Heart left ventricle (tissue), 16 donors: ENCODE results near the gene TMED8. TPM values are rescaled to one million over a fixed set of nuclear protein-coding genes. Genes with fewer than 3 reads are reported as not detected.

Experiments used
- ATAC-seq, 4 donors: fragments of 200-7000 bp; cut with Tn5 transposase; one replicate each; pipeline ENCODE4 v1.9.1; 2020 to 2022; ENCODE audit warnings: moderate library complexity in 4 of 4, mild to moderate bottlenecking in 3 of 4, moderate number of reproducible peaks in 1 of 4
- DNase-seq, 5 donors: peaks; one replicate each; pipeline ENCODE4 v3.0.0-alpha.2; 2020
- H3K27ac ChIP-seq, 12 donors: fragments of 200-600 bp; sonication (generic) in 4 of 12; one replicate each; pipeline versions ENCODE4 v1.5.0 to v1.8.0; 2016 to 2022; ENCODE audit warnings: mild to moderate bottlenecking in 2 of 12
- H3K27me3 ChIP-seq, 9 donors: fragments of 200-600 bp; sonication (generic) in 2 of 9; one replicate each; pipeline versions ENCODE4 v1.5.1 to v1.8.0; 2016 to 2022; ENCODE audit warnings: mild to moderate bottlenecking in 3 of 9
- H3K36me3 ChIP-seq, 9 donors: fragments of 200-600 bp; sonication (generic) in 2 of 9; one replicate each; pipeline versions ENCODE4 v1.5.0 to v1.8.0; 2018 to 2022; ENCODE audit warnings: mild to moderate bottlenecking in 2 of 9
- H3K4me1 ChIP-seq, 12 donors: fragments of 200-600 bp; sonication (generic) in 4 of 12; one replicate each; pipeline versions ENCODE4 v1.5.0 to v1.8.0; 2016 to 2022; ENCODE audit warnings: mild to moderate bottlenecking in 3 of 12
- H3K4me3 ChIP-seq, 12 donors: fragments of 200-600 bp; sonication (generic) in 4 of 12; one replicate each; pipeline versions ENCODE4 v1.5.0 to v1.8.0; 2017 to 2022; ENCODE audit warnings: mild to moderate bottlenecking in 9 of 12, moderate library complexity in 4 of 12
- H3K9me3 ChIP-seq, 12 donors: fragments of 200-600 bp; sonication (generic) in 4 of 12; one replicate each; pipeline versions ENCODE4 v1.5.0 to v1.8.0; 2016 to 2022; ENCODE audit warnings: mild to moderate bottlenecking in 1 of 12
- CTCF ChIP-seq, 12 donors: fragments of 200-600 bp; sonication (generic) in 4 of 12; IDR thresholded peaks; one replicate each; pipeline versions ENCODE4 v1.5.0 to v1.8.0; 2018 to 2022; ENCODE audit warnings: antibody characterized with exemption in 12 of 12, mild to moderate bottlenecking in 5 of 12
- POLR2A ChIP-seq, 2 donors: fragments of 450-650 bp; IDR thresholded peaks; one replicate each; pipeline ENCODE4 v1.6.1; 2017; ENCODE audit warnings: antibody characterized with exemption in 2 of 2, mild to moderate bottlenecking in 2 of 2, moderate library complexity in 2 of 2
- WGBS, 4 donors: extraction: QIAGEN DNeasy Blood & Tissue Kit in 2 of 4; methylation state at CpG; one replicate each; pipeline versions ENCODE4 v1.1.5 to v1.1.7; 2013 to 2018; 5-methylcytosine and 5-hydroxymethylcytosine counted together
- intact Hi-C, 10 donors: fragments of 100-400 bp; cut with DNase I; formaldehyde crosslinking; loops; one replicate each; pipeline versions ENCODE4 v1.11.1 to v1.14.2; 2022
- polyA plus RNA-seq, 2 donors: library from polyadenylated mRNA; stranded (reverse); fragments of 200-250 nt; gene quantifications; one replicate each; pipeline ENCODE4 v1.2.3, GENCODE V29; 2013
- total RNA-seq, 9 donors: library from RNA; depleted of rRNA in 2 of 9; stranded (reverse); fragments of >200 nt in 2 of 9; fragmentation: NEBNext Ultra II Directional in 3 of 9; extraction: Animal tissue kit (Norgen Biotek cat#: 25700) in 3 of 9; gene quantifications; one replicate each; pipeline versions ENCODE4 v1.1.0 to v1.2.4, GENCODE V29; 2016 to 2023
- donor health status: ischemic (EF 13 %, LVEDD 7.1; RV severe dilation, severe dysfunction).
- donor health status: healthy with polysubstance abuse.
- donor health status: DM: no; HTN: yes; CAD: no.
- donor health status: DM: no; HTN: no; CAD: no.
- donor health status: ischemic (EF 25% LVEDD 6.9; RV normal size, moderate dysfunction).
- donor health status: ischemic (EF 25% LVEDD 5.7; RV mildly dilated, moderate dysfunction).
- donor health status: healthy.
- donor health status: DM: yes; HTN: yes; CAD: no.
- donor health status: ischemic (EF 35%, LVEDD 5.7; RV mildly dilated, moderate dysfunction).
- donor health status: nonischemic (EF 11% LVEDD 7.7; RV severe dilation, severe dysfunction).
- donor health status: DM: yes; HTN: yes; CAD: no.
- donor health status: PGD.
- donor health status: ischemic (EF 29% LVEDD 5.4; RV normal size, mild dysfunction).
- donor health status: nonischemic (EF 23%, LVEDD 6.1; RV moderate dilation, normal function).

TMED8 gene
- total and polyA plus RNA-seq, 11 donors = 1.5 to 9.5 (median 7.1) TPM

GRCh38 chr14:77403768-77404167 is 26.9 kb upstream of the TMED8 start:
- no peaks in the 10 kb centered on the region for H3K36me3 ChIP-seq
- H3K4me3 ChIP-seq = no peak overlapping the region
- no peaks in the 10 kb centered on the region for H3K9me3 ChIP-seq
- ATAC-seq (no peak), DNase-seq (no peak)
- no peak for TF ChIP-seq POLR2A (IDR thresholded peaks at IDR 0.05)
- no peak for TF ChIP-seq CTCF (IDR thresholded peaks at IDR 0.05)
- no peak overlapping the region for H3K27ac ChIP-seq
- intact Hi-C loops = no loop called here
- peaks cover 0 to 18% (median 0%) of the 10 kb centered on the region in 12 donors for H3K4me1 ChIP-seq
- no peaks in the 10 kb centered on the region for H3K27me3 ChIP-seq
- 81 to 88% (median 85%) methylated on average over 3 of the region's 3 CpGs for WGBS, 4 donors

- DNase-seq (no peak), ATAC-seq (no peak)
- Histone ChIP-seq H3K4me1 (no peaks in the 10 kb centered on the region), H3K27ac (no peak overlapping the region), H3K36me3 (no peaks in the 10 kb centered on the region), H3K4me3 (no peak overlapping the region), H3K9me3 (peaks cover 0 to 3% (median 0%) of the 10 kb centered on the region in 12 donors), H3K27me3 (no peaks in the 10 kb centered on the region)
- TF ChIP-seq CTCF (IDR thresholded peaks at IDR 0.05) = no peak
- TF ChIP-seq POLR2A (IDR thresholded peaks at IDR 0.05) = no peak
- intact Hi-C loops = no loop called here
- WGBS, 4 donors = 73 to 89% (median 82%) methylated on average over 6 of the region's 6 CpGs
These were observed 23.3 kb upstream of the TMED8 start for GRCh38 chr14:77400216-77400615.

GRCh38 chr14:77390188-77390587 is 13.3 kb upstream of the TMED8 start:
- DNase-seq = no peak
- Histone ChIP-seq H3K4me3 (no peak overlapping the region), H3K27ac (no peak overlapping the region), H3K27me3 (no peaks in the 10 kb centered on the region), H3K4me1 (no peaks in the 10 kb centered on the region), H3K36me3 (no peaks in the 10 kb centered on the region), H3K9me3 (no peaks in the 10 kb centered on the region)
- ATAC-seq = no peak
- no peak for TF ChIP-seq CTCF (IDR thresholded peaks at IDR 0.05)
- intact Hi-C loops = no loop called here
- 91 to 96% (median 95%) methylated on average over 4 of the region's 4 CpGs for WGBS, 4 donors

GRCh38 chr14:77378701-77379100 is 1.8 kb upstream of the TMED8 start:
- DNase-seq (no peak), ATAC-seq (no peak)
- no peak for TF ChIP-seq POLR2A (IDR thresholded peaks at IDR 0.05)
- no peak for TF ChIP-seq CTCF (IDR thresholded peaks at IDR 0.05)
- no peaks in the 10 kb centered on the region for H3K27me3 ChIP-seq
- 87 to 92% (median 89%) methylated on average over 6 of the region's 6 CpGs for WGBS, 4 donors
- no peaks in the 10 kb centered on the region for H3K9me3 ChIP-seq
- H3K36me3 ChIP-seq = no peaks in the 10 kb centered on the region
- no peak overlapping the region for H3K27ac ChIP-seq
- H3K4me3 ChIP-seq = no peak overlapping the region
- H3K4me1 ChIP-seq = peaks cover 0 to 27% (median 14%) of the 10 kb centered on the region in 12 donors
- intact Hi-C loops = loop anchor here in 6 of 10 donors (5.0 kb wide), 2 partner anchors 56 to 79 kb away; partner anchors contain the start of genes GSTZ1 (in 4 of the 6), POMT2 (in 4 of the 6), AHSA1 (in 3 of the 6) and VIPAS39 (in 3 of the 6)
